T-helper 2 cell treated with Interferon-gamma antibody and Interleukin-4, amounts not matched to agents 100 ng/mL and 5 ng/mL, for 36 hours (primary cell): ENCODE results near the gene HNRNPCL2. TPM values are rescaled to one million over a fixed set of nuclear protein-coding genes. Genes with fewer than 3 reads are reported as not detected.
"Not testable (repeated sequence)": the region's sequence is repeated elsewhere in the genome, so short reads cannot be mapped to it uniquely, and the experiment has no call there.

Source experiments
- intact Hi-C: fragments of 100-400 bp; cut with micrococcal nuclease; formaldehyde crosslinking; loops from one replicate; pipeline ENCODE4 v1.15.1; 2023
- total RNA-seq: library from RNA; stranded (reverse); gene quantifications from 2 replicates; pipeline ENCODE4 v1.2.3, GENCODE V29; 2022

Gene HNRNPCL2
- total RNA-seq: not detected in 2 replicates

GRCh38 chr1:13116754-13117153 is at the start of gene HNRNPCL2:
HNRNPCL2 (minus strand) TSS chr1:13116854; CDS start chr1:13116400, 454 bp downstream.
- intact Hi-C loops: not testable (repeated sequence)

- intact Hi-C loops: not testable (repeated sequence)
Measured at GRCh38 chr1:13165531-13165930, 48.9 kb upstream of the HNRNPCL2 start, which contains the start of gene HNRNPCL4. HNRNPCL4 (minus strand) TSS chr1:13165631; CDS start chr1:13165467, 164 bp downstream.

- intact Hi-C loops: not testable (repeated sequence)
Measured at GRCh38 chr1:13155909-13156308, 39.3 kb upstream of the HNRNPCL2 start, which contains the start of gene PRAMEF26. PRAMEF26 (minus strand) TSS chr1:13156009; CDS start chr1:13153095, 2,914 bp downstream.

GRCh38 chr1:13070474-13070873 is 46.2 kb downstream of the HNRNPCL2 start, which contains the start of gene PRAMEF25:
PRAMEF25 (plus strand) TSS chr1:13070774; CDS start chr1:13073694, 2,920 bp downstream.
- intact Hi-C loops: not testable (repeated sequence)

Other genes with a start within 250 kb of the HNRNPCL2 start
- gene PRAMEF4, start 230.7 kb downstream of the HNRNPCL2 start, total RNA-seq: not detected in 2 replicates
- gene PRAMEF10, start 218.6 kb downstream of the HNRNPCL2 start, total RNA-seq: not detected in 2 replicates
- gene PRAMEF7, start 200.2 kb downstream of the HNRNPCL2 start, total RNA-seq: not detected in 2 replicates
- gene PRAMEF6, start 169.3 kb downstream of the HNRNPCL2 start, total RNA-seq: not detected in 2 replicates
- gene PRAMEF27, start 60.3 kb downstream of the HNRNPCL2 start, total RNA-seq: not detected in 2 replicates
- not detected in 2 replicates for gene HNRNPCL3, start 56.1 kb downstream of the HNRNPCL2 start, total RNA-seq
- gene PRAMEF25, start 46.1 kb downstream of the HNRNPCL2 start, total RNA-seq: not detected in 2 replicates
- gene PRAMEF26, start 39.2 kb upstream of the HNRNPCL2 start, total RNA-seq: not detected in 2 replicates
- gene HNRNPCL4, start 48.8 kb upstream of the HNRNPCL2 start, total RNA-seq: not detected in 2 replicates
- not detected in 2 replicates for gene PRAMEF9, start 55.0 kb upstream of the HNRNPCL2 start, total RNA-seq
- not detected in 2 replicates for gene PRAMEF13, start 84.6 kb upstream of the HNRNPCL2 start, total RNA-seq
- not detected in 2 replicates for gene PRAMEF18, start 109.3 kb upstream of the HNRNPCL2 start, total RNA-seq
- not detected in 2 replicates for gene PRAMEF5, start 137.3 kb upstream of the HNRNPCL2 start, total RNA-seq
- gene PRAMEF8, start 168.3 kb upstream of the HNRNPCL2 start, total RNA-seq: not detected in 2 replicates
- not detected in 2 replicates for gene PRAMEF33, start 186.7 kb upstream of the HNRNPCL2 start, total RNA-seq
- gene PRAMEF15, start 198.7 kb upstream of the HNRNPCL2 start, total RNA-seq: not detected in 2 replicates
- gene PRAMEF14, start 230.3 kb upstream of the HNRNPCL2 start, total RNA-seq: not detected in 2 replicates